GM18909 (cell line): ENCODE data around the gene RGS10.

Experiments used
- ATAC-seq: cut with Tn5 transposase; IDR thresholded peaks from one replicate; pipeline ENCODE4 v1.9.1; 2021; ENCODE audit warnings: mild to moderate bottlenecking; ENCODE audit not compliant: unreplicated experiment, poor library complexity

RGS10 gene

DNA sequence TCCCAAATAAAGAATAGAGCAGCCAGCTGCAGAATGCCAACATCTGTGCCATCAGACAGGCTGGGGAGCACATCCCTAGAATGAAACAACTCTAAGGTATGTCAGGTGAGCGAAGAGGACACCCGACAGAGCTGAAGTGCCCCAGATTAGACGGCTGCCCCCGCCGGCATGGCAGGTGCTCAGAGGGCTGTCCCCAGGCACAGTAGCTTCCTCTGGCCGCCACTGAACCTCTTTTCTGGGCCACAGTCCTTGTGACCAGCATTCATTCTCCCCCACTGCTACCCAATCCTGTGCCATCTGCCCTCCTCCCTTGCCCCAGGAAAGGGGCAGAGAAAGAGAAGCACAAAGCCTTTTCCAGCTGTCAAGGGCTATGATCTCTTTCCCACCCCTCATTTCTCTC is 41.7 kb downstream of the RGS10 start:
- ATAC-seq, result no peak

DNA sequence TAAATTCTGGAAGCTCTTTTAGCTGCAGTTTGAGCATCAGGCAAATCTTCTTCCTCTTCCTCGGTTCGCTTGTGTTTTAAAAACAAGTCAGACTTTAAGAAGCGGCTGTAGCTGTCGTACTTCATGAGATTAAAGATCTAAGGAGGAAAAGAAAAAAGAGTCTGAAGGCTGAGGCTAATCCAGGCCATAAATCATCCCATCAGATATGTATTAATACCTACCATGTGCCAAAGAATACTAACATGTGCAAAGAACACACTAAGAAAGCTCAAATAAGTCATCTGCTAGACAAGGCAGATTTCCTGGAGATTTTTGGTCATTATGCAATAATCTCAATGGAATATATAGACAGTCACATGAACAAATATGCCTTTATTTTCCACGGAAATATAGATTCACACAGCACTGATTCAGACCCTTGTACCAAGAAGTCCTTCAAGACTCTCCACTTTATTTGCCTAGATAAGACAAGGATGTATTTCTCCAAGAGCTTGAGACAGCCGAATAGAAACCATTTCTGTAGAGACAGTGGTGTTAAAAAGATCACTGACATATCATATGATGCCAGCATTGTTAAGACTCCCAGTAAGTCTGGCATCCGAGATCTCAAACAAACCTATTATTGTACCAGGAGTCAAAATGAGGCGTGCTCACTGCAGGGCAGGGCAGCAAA is 42.3 kb downstream of the RGS10 start:
- no peak for ATAC-seq

DNA sequence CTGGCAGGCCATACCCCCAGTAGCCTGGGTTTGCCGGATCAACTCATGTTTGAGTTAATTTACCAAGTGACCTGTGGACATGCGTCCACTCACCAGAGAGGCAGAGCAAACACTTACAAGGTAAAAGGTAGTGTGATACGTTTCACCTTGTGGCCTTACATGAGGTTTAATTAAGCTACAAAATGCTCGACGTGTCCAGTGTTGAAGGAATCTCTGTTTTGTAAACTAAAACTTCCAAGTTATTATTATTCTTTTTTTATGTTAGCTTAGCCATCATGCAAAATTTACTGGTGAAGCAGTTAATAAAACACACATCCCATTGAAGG is 42.9 kb downstream of the RGS10 start:
- no peak for ATAC-seq

DNA sequence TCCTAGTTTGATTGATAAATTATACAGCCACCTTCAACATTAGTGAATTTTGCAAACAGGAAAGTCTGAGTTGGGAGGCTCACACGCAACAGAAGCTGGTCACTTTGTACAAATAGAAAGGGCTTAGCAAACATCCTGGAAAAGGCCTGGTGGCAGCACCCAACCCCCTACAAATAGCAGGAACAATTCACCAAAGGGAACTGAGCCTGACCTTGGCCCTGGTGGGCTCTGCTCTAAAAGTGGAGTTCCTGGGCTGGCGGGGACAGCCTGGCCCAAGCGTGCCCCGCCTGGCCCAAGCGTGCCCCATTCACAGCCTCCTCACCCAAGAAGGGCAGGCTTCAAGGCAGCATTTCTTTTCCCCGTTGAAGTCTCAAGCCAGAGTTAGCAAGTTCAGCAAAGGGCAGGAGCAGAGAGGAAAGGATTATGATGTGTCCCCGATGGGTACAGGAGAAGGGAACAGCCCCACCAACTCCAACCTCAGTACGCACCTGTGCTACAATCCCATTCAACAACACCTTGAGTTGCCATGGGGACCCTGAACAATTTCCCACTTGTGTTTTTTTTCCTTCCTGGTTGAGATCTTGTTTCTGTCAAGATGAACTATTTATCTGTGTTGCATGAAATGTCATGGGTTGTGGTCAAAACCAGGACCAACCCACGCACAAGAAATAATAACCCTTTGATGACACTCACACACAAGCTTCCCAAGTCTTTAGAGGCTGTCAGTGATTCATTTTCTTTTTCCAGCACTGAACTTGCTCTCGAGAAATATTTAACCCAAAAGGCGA is 43.4 kb downstream of the RGS10 start:
- no peak for ATAC-seq

DNA sequence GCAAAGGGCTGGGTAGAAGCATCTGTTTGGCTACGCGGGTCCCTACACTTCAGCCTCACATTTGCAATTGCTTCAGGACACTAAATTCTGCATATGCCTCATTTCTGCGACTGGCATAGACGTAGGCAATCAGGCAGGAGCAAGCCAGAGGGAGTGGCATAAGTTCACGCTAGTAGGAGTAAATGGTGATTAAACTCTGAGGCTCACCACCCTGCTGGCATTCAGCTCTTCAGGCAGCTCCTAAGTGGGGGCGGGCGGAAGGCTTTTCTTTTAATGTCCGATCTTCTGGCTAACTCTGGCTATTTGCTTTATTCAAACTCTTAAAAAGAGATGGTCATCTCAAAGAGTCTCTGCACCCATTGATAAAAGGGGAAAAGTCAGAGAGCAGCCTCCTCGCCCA is 45.3 kb downstream of the RGS10 start:
- no peak for ATAC-seq

DNA sequence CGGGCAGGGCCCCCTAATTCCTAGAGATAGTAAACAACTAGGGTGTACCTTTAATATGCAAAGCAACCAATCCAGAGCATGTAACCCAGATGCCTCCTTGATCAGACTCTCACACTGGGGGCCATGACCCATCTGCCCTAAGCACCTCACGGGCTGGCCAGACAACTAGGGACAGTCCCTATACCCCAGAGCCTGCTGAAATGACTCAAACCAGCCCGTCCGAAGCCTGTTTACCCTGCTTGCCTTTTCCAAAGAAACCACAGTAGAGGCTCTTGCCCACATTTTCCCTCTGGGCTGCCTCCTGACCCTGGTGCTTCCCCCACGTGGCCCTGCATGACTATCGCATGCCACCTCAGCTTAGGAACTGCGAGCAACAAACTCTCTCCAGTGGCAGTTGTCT is 46.2 kb downstream of the RGS10 start:
- ATAC-seq, result peak; percentile 93

DNA sequence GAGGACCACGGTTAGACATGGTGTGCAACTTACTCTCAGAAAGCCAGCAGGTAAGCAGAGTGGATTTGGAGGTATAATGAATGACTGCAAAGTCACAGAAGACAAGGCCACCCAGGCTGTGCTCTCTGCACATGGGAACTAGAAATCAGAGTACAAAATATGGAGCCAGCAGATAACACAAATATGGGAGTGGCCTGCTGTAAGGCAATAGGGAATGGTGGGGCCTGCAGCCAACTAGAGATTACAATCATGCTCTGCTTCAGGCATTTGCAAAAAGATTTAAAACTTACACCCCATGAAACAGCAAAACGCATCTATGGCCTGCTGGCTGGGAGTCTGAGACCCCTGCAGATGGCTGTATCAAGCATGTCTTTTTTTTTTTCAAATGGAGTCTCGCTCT is 47.0 kb downstream of the RGS10 start:
- ATAC-seq, result no peak

DNA sequence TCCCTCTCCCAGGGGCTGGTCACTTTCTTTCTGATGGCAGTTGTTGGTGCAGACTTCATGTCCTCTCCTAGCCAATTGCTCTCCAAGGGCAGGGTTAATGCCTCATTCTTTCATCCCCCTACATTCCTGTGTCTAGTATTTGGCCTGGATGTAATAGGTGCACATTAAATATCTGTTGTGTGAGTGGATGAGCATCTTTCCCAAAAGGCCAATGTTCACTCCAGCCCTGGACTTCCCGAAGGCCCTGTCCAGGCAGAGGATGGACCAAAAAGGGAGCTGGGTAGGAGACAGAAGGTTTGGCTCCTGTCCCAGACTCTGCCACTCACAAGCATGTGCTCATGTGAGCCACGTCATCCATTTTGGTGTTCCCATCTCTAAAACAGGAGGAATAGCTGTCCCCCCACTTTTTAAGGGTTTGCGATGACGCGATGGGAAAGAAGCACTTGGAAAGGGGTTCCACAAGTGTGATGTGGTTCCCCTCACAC is 47.5 kb downstream of the RGS10 start:
- ATAC-seq, result no peak

DNA sequence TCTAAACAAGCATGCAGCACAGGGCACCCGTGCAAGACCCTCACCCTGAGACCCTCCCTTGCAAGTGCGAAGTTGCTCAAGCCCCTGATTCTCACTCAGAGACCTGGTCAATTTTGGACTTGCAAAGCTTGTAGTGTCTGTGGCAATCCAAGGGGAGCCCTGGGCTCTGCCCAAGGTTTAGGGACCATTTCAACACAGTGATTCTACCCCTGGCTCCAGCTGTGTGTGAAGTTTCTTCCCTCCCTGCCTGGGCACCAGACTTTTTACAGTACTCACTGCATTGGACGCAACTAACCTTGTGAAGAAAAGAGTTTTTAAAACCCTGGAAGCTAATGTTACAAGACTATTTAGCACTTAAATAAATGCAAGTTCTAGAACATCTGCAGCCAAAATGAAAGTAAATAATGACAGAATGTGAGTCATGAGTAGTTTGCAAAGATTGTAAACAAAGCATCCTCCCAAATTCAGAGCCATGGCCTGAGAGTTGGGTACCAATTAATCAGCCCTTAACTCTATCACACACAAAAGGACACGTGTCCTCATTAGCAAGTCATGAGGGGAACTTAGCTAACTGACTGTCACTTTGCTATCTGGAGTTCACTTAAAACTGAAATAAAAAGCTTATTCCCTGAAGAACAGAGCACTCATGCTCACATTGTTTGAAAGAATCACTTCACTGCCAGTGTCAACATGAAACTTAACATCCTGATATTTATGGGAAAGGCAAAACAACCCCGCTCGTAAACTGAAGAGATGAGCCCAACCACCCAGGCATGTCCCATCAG is 48.1 kb downstream of the RGS10 start:
- ATAC-seq, result no peak

DNA sequence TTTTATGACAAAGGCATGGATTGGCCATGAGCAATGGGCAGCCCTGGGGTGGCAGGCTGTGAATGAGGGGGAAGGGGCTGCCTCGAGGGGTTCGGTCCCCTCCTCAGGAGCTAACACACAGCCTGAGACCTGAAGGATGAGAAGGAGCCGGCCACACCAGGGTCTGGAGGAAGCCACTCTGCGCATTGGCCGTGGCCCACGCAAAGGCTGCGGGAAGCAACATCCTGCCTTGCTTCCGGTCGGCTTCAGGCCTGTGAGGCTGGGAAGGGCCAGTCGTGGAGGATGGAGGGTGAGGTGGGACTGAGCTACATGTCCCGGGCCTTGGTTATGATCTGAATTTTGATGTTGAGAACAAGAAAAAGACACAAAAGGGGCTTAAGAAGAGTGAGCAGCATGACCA is 49.4 kb downstream of the RGS10 start:
- ATAC-seq, result no peak

DNA sequence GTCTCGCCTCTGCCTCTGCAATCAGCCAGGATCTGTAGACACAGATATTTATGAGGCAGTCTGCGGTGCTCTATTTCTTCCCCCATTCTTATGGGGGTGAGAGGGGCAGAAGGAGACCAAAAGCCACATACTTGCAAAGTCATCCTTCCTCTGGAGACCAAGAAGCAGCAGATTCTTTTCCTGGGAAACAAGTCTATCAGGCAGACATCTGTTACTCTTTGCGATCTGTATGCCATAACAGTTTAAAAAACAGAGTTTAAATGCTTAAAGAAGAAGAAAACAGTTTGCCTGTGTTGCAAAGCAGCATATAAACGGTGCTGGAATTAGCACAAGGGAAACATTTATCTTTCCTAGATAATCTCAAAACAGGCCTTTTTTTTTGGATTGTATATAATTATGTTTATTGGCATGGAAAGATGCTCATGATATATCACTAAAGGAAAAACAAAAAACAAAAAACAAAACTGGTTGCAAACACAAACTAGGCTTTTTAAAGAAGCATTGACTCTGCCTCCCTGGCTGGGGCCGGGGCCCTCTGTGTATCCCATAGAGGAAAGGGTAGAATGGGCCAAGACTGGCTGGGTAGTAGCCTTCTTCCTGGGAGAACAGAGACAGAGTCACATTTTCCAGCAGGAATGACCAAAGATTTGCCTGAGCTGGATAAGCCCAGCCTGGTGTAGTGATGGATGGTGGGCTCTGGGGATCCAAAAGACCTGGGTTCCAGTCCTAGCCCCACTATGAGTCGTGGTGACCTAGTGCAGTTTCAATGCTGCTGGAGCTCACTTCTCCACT is 50.4 kb downstream of the RGS10 start:
- no peak for ATAC-seq

DNA sequence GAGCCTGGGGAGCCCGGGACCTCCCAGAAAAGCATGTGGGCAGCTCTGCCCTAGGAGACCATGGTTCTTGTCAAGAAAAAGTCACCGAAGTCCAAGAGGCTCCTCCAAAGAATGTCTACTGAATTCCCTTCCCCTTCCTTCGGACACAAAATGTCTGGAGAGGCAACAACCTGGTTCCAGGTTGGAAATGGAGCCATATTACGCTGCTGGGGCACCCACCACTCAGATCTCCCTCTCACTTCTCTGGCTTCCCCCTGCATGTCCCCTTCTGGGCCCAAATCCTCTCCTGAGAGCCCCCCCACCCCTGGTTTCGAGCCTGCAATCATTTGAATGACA is 52.6 kb downstream of the RGS10 start:
- ATAC-seq, result no peak

DNA sequence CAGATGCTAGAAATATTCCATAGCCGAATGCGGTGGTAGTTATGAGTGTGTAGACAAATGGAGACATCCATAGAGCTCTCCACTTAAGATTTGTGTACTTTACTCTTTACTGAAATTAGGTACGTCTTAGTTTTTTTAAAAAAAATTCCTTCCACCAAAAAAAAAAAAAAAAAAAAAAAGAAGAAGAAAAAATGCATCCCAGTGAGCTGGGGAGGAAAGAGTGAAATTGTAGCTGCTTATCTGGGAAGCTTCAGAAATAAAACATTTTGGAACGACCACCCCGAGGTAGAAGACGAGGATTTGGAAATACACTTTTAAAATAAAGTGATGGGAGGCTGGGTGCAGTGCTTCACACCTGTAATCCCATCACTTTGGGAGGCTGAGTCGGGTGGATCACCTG is 53.8 kb downstream of the RGS10 start:
- no peak for ATAC-seq

DNA sequence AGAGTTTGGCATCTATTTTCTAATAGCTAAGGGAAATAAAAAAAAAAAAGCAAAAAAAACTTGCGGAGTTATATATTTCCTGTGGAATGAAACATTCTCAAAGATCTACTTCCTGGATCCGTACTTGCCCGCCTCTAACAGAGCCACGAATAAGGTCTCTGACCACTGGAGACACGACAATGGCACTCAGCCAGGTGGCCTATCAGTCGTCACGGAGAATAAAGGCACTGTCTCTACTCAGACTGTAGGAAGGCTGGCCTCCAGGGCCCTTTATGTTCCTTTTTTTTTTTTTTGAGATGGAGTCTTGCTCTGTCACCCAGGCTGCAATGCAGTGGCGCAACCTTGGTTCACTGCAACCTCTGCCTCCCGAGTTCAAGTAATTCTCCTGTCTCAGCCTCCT is 58.7 kb downstream of the RGS10 start:
- ATAC-seq, result no peak

DNA sequence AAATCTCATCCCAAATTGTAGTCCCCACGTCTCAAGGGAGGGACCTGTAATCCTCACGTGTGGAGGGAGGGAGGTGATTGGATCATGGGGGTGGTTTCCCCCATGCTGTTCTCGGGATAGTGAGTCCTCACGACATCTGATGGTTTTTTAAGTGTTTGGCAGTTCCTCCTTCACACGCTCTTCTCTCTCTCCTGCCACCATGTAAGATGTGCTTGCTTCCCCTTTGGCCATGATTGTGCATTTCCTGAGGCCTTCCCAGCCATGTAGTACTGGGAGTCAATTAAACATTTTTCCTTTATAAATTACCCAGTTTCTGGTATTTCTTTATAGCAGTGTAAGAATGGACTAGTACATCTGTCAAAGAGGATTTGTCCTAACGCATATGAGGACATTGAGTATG is 59.5 kb downstream of the RGS10 start:
- no peak for ATAC-seq

DNA sequence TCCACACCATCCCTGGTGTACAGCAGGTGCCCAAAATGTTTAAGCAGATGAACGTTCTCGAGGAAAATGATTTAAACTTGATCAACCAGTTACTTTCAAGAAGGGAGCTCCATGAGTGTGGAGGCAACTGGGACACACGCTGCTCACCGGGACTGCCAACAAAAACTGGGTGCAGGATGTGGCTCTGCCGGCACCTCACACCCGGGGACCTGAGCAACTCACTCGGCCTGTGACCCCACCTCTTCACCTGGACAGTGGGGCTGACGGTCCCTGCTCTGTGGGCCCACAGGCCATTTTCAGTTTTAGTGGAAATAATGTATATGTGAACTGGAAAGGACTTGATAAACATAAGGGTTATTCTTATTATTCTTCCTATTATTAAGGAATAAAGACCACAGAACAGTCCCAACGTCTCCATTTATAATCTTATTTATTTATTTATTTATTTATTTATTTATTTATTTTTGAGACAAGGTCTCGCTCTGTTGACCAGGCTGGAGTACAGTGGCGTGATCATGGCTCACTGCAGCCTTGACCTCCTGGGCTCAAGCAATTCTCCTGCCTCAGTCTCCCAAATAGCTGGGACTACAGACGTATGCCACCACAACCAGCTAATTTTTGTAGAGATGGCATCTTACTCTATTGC is 60.6 kb downstream of the RGS10 start:
- no peak for ATAC-seq

DNA sequence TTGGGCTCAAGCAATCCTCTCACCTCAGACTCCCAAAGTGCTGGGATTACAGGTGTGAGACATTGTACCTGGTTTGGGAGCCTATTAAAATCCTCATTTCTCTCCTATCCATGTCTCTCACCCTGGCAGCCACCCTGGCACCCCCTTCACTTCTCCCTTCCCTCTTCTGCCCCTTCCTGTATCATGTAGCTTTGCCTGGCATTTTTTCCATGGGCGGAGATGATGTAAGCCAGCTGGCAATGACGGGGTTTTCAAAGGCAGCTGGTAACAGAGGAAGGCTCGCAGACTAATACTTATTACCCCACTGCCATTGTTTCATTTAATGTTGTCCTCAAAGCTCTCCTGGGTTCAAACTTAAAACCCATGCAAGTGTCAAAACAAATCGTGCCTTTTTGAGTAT is 61.9 kb downstream of the RGS10 start:
- ATAC-seq, result no peak

DNA sequence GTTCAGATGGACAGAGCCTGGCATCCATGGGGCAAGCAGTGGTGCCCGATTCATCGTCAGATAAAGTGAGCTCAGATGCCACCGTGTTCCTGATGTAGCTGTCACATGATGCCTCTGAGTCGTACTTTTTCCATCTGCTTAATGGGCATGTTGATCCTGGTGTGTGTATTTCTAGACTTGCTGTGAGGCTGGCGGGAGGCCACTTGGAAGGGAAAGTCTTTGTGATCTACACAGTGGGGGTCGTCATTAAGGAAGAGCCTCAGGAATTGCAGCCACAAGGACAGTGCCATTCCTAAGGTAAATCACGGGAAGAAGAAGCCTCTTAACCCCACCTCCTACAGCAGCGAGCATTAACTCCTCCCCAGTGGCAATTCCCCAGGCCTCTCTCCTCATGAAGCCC is 63.0 kb downstream of the RGS10 start:
- ATAC-seq, result no peak

DNA sequence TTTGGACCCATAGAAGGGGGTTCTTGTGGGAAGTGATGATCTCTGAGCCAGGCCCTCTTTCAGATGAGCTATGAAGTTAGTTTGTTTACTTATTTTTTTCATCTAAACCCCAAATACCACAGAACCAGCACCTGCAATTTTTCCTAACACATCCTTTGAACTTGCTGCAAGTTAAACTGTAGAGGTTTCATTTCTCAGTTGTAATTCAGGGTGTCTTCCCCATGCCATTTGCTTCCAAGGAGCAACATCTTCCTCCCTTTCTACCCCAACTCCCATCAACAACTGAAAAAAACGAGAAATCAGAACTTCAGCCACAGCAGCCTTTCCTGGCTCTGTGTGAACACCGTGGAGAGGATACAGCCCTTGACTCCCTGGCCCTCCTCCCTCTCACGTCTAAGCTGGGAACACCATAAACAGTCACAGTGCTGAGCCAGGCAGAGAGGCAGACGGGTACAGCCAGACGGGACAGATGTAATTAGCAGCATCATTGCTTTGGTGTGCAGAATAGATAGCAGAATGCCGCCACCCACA is 63.6 kb downstream of the RGS10 start:
- no peak for ATAC-seq
